Measurements from ENCODE around the gene KSR2. TPM values are rescaled to one million over a fixed set of nuclear protein-coding genes. Genes with fewer than 3 reads are reported as not detected.
"Not testable (repeated sequence)": the region's sequence is repeated elsewhere in the genome, so short reads cannot be mapped to it uniquely, and the experiment has no call there.

Gene KSR2
- total RNA-seq, 2 donors from 2014 or later, result 0.07 TPM; not detected in 1

DNA sequence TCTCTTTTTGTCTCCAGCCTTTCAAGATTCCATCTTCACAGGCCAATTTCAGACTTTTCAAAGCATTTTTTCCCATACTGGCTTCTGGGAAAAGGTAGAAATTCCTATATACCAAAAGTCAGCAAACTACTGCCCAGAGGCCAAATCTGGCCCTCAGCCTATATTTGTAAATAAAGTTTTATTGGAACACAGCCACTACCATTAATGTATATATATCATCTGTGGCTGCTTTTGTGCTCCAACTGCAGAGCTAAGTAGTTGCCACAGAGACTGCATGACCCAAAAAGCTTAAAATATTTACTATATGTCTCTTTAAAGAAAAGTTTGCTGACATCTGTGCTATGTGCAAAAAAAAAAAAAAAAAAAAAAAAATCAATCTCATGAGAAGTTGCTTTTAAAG, 76.3 kb downstream of the KSR2 start:
- DNase-seq (ENCODE audit: low spot score) (no peak), ATAC-seq (ENCODE audit: insufficient number of reproducible peaks, low FRiP score, low read depth) (no peak)
- no peak overlapping the region for H3K27ac ChIP-seq
- no peaks in the 10 kb centered on the region for H3K9me3 ChIP-seq
- TF ChIP-seq CTCF (IDR thresholded peaks at IDR 0.05), result no peak
- no peaks in the 10 kb centered on the region for H3K27me3 ChIP-seq (replicated peaks; ENCODE audit: insufficient read depth)
- no peak overlapping the region for H3K4me3 ChIP-seq
- H3K4me1 ChIP-seq (ENCODE audit: control insufficient read depth in 1 of 2, low read depth in 2 of 2), result no peaks in the 10 kb centered on the region
- H3K36me3 ChIP-seq, result no peaks in the 10 kb centered on the region

- H3K4me3 ChIP-seq; H3K9me3 ChIP-seq; H3K27ac ChIP-seq; H3K36me3 ChIP-seq; H3K4me1 ChIP-seq (ENCODE audit: control insufficient read depth in 1 of 2, low read depth in 2 of 2); H3K27me3 ChIP-seq (replicated peaks; ENCODE audit: insufficient read depth); ATAC-seq (ENCODE audit: insufficient number of reproducible peaks, low FRiP score, low read depth); DNase-seq (ENCODE audit: low spot score): not testable (repeated sequence)
Measured at GRCh38 chr12:117891265-117891664, 77.5 kb downstream of the KSR2 start.

- no peak for TF ChIP-seq CTCF (IDR thresholded peaks at IDR 0.05)
- no peaks in the 10 kb centered on the region for H3K4me1 ChIP-seq (ENCODE audit: control insufficient read depth in 1 of 2, low read depth in 2 of 2)
- ATAC-seq (ENCODE audit: insufficient number of reproducible peaks, low FRiP score, low read depth), result no peak
- no peaks in the 10 kb centered on the region for H3K9me3 ChIP-seq
- no peaks in the 10 kb centered on the region for H3K27me3 ChIP-seq (replicated peaks; ENCODE audit: insufficient read depth)
- H3K27ac ChIP-seq, result no peak overlapping the region
- H3K36me3 ChIP-seq, result no peaks in the 10 kb centered on the region
- no peak for DNase-seq (ENCODE audit: low spot score)
- no peak overlapping the region for H3K4me3 ChIP-seq
Measured at GRCh38 chr12:117890644-117891043, 78.1 kb downstream of the KSR2 start.

DNA sequence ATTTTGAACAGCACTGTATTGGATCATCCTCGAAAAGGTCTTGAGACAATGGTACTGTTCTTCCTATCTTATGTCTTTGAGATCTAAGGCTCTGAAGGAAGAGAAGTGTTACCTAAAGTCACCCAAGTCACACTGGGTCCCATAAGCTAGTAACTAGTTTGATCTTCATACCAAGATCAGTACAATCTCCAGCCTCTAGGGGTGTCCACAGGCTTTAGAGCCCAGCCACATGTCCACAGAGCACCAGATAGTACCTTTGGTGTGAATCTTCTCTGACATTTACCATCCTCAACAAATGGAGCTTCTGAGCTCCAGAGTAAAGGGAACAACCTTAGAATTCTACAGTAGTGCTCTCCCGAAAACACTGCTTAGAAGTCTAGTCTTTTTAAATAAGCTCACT, 78.7 kb downstream of the KSR2 start:
- no peak overlapping the region for H3K27ac ChIP-seq
- no peak overlapping the region for H3K4me3 ChIP-seq
- H3K27me3 ChIP-seq (replicated peaks; ENCODE audit: insufficient read depth), result no peaks in the 10 kb centered on the region
- no peak for DNase-seq (ENCODE audit: low spot score)
- no peak for TF ChIP-seq CTCF (IDR thresholded peaks at IDR 0.05)
- H3K9me3 ChIP-seq, result no peaks in the 10 kb centered on the region
- no peak for ATAC-seq (ENCODE audit: insufficient number of reproducible peaks, low FRiP score, low read depth)
- no peaks in the 10 kb centered on the region for H3K4me1 ChIP-seq (ENCODE audit: control insufficient read depth in 1 of 2, low read depth in 2 of 2)
- H3K36me3 ChIP-seq, result no peaks in the 10 kb centered on the region

DNA sequence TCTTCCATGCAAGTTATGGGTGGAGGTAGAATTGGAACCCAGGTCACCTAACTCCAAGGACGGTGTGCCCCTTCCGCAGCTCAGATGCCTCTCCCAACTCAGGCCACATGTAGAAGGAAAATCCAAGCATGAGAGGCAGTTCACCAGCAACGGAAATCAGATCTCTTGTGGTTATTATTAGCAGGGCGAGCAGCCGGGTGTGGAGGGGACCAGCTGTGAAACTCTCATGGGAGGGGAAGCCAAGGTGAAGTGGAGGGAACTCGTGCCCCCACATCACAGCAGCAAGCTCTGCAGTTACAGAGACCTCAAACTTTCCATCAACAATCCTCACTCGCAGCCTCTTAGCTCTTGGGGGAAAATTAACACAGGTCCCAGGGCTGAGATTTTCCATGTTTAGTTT, 79.7 kb downstream of the KSR2 start:
- Histone ChIP-seq H3K4me1 (ENCODE audit: control insufficient read depth in 1 of 2, low read depth in 2 of 2) (no peaks in the 10 kb centered on the region), H3K9me3 (no peaks in the 10 kb centered on the region), H3K27me3 (replicated peaks; ENCODE audit: insufficient read depth) (no peaks in the 10 kb centered on the region), H3K27ac (no peak overlapping the region), H3K36me3 (no peaks in the 10 kb centered on the region), H3K4me3 (no peak overlapping the region)
- ATAC-seq (ENCODE audit: insufficient number of reproducible peaks, low FRiP score, low read depth) (no peak), DNase-seq (ENCODE audit: low spot score) (no peak)
- no peak for TF ChIP-seq CTCF (IDR thresholded peaks at IDR 0.05)

DNA sequence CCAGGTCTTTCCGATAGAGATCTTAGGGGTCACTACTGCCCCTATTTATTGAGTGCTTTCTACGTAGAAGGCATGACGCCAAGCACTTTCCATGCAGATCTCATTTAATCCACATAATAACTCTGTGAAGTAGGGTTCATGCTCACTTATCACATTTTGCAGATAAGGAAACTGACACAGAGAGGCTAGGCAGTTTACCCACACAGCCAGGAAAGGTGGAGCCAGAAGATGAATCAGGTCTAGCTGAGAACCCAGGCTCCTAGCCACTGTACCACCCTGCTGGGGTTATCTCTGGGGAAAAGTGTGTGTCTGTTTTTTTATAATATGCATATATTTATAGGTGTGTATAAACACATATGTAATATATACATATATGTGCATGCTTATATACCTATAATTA, 83.6 kb downstream of the KSR2 start:
- no peak for TF ChIP-seq CTCF (IDR thresholded peaks at IDR 0.05)
- H3K27me3 ChIP-seq (replicated peaks; ENCODE audit: insufficient read depth), result no peaks in the 10 kb centered on the region
- no peaks in the 10 kb centered on the region for H3K4me1 ChIP-seq (ENCODE audit: control insufficient read depth in 1 of 2, low read depth in 2 of 2)
- DNase-seq (ENCODE audit: low spot score) (no peak), ATAC-seq (ENCODE audit: insufficient number of reproducible peaks, low FRiP score, low read depth) (no peak)
- H3K36me3 ChIP-seq, result no peaks in the 10 kb centered on the region
- no peaks in the 10 kb centered on the region for H3K9me3 ChIP-seq
- H3K4me3 ChIP-seq, result no peak overlapping the region
- no peak overlapping the region for H3K27ac ChIP-seq
